Osteoblast (primary cell): Measurements from ENCODE around the gene CDH4. TPM values are rescaled to one million over a fixed set of nuclear protein-coding genes. Genes with fewer than 3 reads are reported as not detected.

ENCODE experiments used
- DNase-seq: peaks from one replicate; pipeline ENCODE4 v3.0.0; 2011; ENCODE audit warnings: low spot score, mixed read lengths; ENCODE audit not compliant: insufficient read length; ENCODE audit errors: missing footprints
- H2AFZ ChIP-seq: 2 replicates; pipeline ENCODE4 v1.6.0; 2011; ENCODE audit warnings: mild to moderate bottlenecking, low read length
- H3K27ac ChIP-seq: 2 replicates; pipeline ENCODE4 v1.5.1; 2011; ENCODE audit warnings: mild to moderate bottlenecking, low read depth, low read length, moderate library complexity
- H3K27me3 ChIP-seq: 2 replicates; pipeline ENCODE4 v1.6.0; 2012; ENCODE audit warnings: mild to moderate bottlenecking, control low read depth, inconsistent platforms, low read length, moderate library complexity; ENCODE audit not compliant: insufficient read depth
- H3K36me3 ChIP-seq: 2 replicates; pipeline ENCODE4 v1.5.1; 2011; ENCODE audit warnings: mild to moderate bottlenecking, low read length, control low read depth, moderate library complexity; ENCODE audit not compliant: insufficient read depth
- H3K4me1 ChIP-seq: 2 replicates; pipeline ENCODE4 v1.5.1; 2011; ENCODE audit warnings: mild to moderate bottlenecking, low read length, control low read depth, moderate library complexity; ENCODE audit not compliant: insufficient read depth
- H3K4me2 ChIP-seq: 2 replicates; pipeline ENCODE4 v1.6.0; 2011; ENCODE audit warnings: mild to moderate bottlenecking, low read length; ENCODE audit not compliant: insufficient read depth
- H3K4me3 ChIP-seq: fragments of 200-600 bp; sonication (generic); 3 replicates; pipeline ENCODE4 v1.5.1; 2012; ENCODE audit warnings: mild to moderate bottlenecking, low read length, inconsistent platforms; ENCODE audit not compliant: insufficient read depth
- H3K79me2 ChIP-seq: 2 replicates; pipeline ENCODE4 v1.6.0; 2012; ENCODE audit warnings: mild to moderate bottlenecking, low read length, control low read depth, inconsistent platforms; ENCODE audit not compliant: insufficient read depth
- H3K9me3 ChIP-seq: 2 replicates; pipeline ENCODE4 v1.5.1; 2011; ENCODE audit warnings: low read depth, low read length, control low read depth
- H4K20me1 ChIP-seq: 2 replicates; pipeline ENCODE4 v1.6.0; 2012; ENCODE audit warnings: mild to moderate bottlenecking, low read length, control low read depth; ENCODE audit not compliant: insufficient read depth
- CTCF ChIP-seq: IDR thresholded peaks from 2 replicates; pipeline ENCODE4 v1.5.1; 2011; ENCODE audit warnings: mild to moderate bottlenecking, low read depth, low read length, moderate library complexity; ENCODE audit errors: extremely low read depth
- total RNA-seq: library from RNA; depleted of rRNA; stranded (reverse); fragments of >200 nt; gene quantifications from 2 replicates; pipeline ENCODE4 v1.2.3, GENCODE V29; 2012

The CDH4 gene
- total RNA-seq, 1 donor = 1.1 TPM

DNA sequence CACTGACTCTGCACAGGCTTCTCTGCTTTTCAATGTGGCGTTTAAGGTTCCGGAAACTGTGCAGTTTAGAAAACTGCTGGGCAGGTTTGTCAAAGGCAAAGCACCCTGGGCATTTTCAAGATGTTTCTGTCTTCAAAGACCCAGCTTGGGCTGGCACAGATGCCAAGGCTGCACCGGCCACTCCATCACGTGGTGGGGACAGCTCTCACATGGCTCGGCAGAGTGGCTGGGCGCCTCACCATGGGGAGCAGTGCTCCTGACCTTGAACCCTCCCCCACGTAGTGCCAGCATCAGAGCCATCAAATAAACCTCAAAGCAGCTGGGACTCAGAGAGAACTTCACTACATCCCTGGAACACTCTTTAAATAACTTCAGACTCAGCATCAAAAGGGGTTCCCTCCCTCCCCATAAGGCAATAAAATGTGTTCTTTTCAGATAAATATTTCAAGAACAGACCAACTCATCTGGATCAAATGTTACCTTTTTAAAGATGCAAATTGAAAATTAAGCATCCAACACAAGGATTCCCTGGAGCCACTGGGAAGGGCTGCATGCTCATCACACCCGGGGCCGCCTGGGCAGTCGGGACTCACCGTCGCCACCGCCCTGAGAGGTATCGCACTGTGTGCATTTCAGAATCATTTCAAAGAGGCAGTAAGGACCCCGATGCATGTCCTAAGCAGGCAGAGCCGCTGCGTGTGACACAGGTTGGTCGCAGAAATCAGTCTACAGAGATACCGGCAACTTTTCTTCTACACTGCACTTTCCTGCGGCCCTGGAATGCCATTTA is 157.1 kb downstream of the CDH4 start:
- no peak for DNase-seq
- no peak for TF ChIP-seq CTCF
- H2AFZ ChIP-seq = no peak overlapping the region
- H3K9me3 ChIP-seq = no peaks in the 10 kb centered on the region
- no peaks in the 10 kb centered on the region for H4K20me1 ChIP-seq
- no peaks in the 10 kb centered on the region for H3K4me1 ChIP-seq
- no peak overlapping the region for H3K27ac ChIP-seq
- H3K4me2 ChIP-seq = no peak overlapping the region
- no peaks in the 10 kb centered on the region for H3K79me2 ChIP-seq
- no peaks in the 10 kb centered on the region for H3K36me3 ChIP-seq
- no peaks in the 10 kb centered on the region for H3K27me3 ChIP-seq
- no peak overlapping the region for H3K4me3 ChIP-seq

GRCh38 chr20:61411743-61412142 is 159.7 kb downstream of the CDH4 start:
- DNase-seq = no peak

GRCh38 chr20:61413752-61414151 is 161.7 kb downstream of the CDH4 start:
- no peak overlapping the region for H3K27ac ChIP-seq
- no peak for TF ChIP-seq CTCF
- H3K27me3 ChIP-seq = no peaks in the 10 kb centered on the region
- H3K4me2 ChIP-seq = no peak overlapping the region
- no peak overlapping the region for H2AFZ ChIP-seq
- H3K36me3 ChIP-seq = no peaks in the 10 kb centered on the region
- DNase-seq = no peak
- H3K4me3 ChIP-seq = no peak overlapping the region
- no peaks in the 10 kb centered on the region for H3K9me3 ChIP-seq
- no peaks in the 10 kb centered on the region for H4K20me1 ChIP-seq
- no peaks in the 10 kb centered on the region for H3K4me1 ChIP-seq
- H3K79me2 ChIP-seq = no peaks in the 10 kb centered on the region

More at GRCh38 chr20:61411743-61412142, 159.7 kb downstream of the CDH4 start:
- Histone ChIP-seq H3K4me2 (no peak overlapping the region), H3K27me3 (no peaks in the 10 kb centered on the region), H4K20me1 (no peaks in the 10 kb centered on the region), H3K4me1 (no peaks in the 10 kb centered on the region), H3K27ac (no peak overlapping the region), H3K36me3 (no peaks in the 10 kb centered on the region), H3K9me3 (no peaks in the 10 kb centered on the region), H3K79me2 (no peaks in the 10 kb centered on the region), H3K4me3 (no peak overlapping the region), H2AFZ (no peak overlapping the region)
- TF ChIP-seq CTCF = no peak

DNA sequence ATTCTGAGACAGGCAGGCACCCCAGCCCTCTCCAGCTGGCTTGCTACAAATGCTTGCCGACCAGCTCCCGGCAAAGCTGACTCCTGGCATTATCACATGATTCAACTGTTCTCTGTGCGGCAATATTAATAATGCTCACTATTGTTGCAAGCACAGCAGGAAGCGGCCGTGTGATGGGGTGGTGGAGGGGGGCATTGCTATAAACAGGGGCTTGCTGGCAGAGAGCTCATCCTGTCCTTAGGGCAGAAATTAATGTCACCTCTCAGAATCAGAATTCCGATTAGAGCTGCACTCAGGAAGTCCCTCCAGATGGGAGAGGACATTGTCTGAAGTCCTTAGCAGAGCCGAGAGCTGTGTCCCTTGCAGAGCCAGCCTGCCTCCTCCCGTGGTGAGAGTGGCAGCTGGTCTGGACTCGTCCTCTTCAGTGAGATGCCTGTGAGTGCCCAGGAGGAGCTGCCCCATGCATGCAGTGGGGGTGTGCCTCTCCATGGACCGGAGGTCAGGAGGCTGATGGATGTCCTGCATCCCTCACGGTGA is 162.5 kb downstream of the CDH4 start:
- no peak overlapping the region for H2AFZ ChIP-seq
- H3K4me1 ChIP-seq = no peaks in the 10 kb centered on the region
- H3K36me3 ChIP-seq = no peaks in the 10 kb centered on the region
- no peak overlapping the region for H3K27ac ChIP-seq
- no peaks in the 10 kb centered on the region for H3K27me3 ChIP-seq
- DNase-seq = no peak
- no peak overlapping the region for H3K4me2 ChIP-seq
- H3K4me3 ChIP-seq = no peak overlapping the region
- no peaks in the 10 kb centered on the region for H3K79me2 ChIP-seq
- H3K9me3 ChIP-seq = no peaks in the 10 kb centered on the region
- TF ChIP-seq CTCF = no peak
- H4K20me1 ChIP-seq = no peaks in the 10 kb centered on the region
